Measurements from ENCODE around the gene AUTS2.

DNA sequence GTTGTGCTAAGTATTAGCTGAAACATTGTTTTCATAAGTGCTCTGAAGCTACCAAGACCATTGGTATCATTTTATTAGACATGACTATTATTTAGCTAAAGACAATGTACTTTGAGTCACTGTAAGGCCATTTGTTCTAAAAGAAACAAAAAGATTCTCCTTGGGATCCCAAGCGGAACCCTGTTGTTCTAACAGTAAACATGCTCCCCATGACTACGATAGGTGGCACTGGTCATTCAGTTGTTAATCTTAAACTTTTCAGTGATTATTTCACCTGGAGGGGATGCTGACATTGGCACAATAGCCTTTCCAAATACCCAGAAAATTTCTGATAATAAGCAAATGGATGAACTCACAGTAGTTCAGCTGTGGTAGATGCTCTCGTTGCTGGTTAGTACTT, 715.0 kb downstream of the AUTS2 start:
- TF ChIP-seq, protein P1, sequence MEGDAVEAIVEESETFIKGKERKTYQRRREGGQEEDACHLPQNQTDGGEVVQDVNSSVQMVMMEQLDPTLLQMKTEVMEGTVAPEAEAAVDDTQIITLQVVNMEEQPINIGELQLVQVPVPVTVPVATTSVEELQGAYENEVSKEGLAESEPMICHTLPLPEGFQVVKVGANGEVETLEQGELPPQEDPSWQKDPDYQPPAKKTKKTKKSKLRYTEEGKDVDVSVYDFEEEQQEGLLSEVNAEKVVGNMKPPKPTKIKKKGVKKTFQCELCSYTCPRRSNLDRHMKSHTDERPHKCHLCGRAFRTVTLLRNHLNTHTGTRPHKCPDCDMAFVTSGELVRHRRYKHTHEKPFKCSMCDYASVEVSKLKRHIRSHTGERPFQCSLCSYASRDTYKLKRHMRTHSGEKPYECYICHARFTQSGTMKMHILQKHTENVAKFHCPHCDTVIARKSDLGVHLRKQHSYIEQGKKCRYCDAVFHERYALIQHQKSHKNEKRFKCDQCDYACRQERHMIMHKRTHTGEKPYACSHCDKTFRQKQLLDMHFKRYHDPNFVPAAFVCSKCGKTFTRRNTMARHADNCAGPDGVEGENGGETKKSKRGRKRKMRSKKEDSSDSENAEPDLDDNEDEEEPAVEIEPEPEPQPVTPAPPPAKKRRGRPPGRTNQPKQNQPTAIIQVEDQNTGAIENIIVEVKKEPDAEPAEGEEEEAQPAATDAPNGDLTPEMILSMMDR (IDR thresholded peaks at IDR 0.05; ENCODE audit: insufficient read depth, low read length, poor library complexity, severe bottlenecking), result no peak
- TF ChIP-seq EZH2phosphoT487 (conservative IDR thresholded peaks at IDR 0.05; ENCODE audit: low read length), result no peak

Measured in SU-DHL-6 (cell line).